Hepatocyte (in vitro differentiated cells): ENCODE results near the gene GINS2. TPM values are rescaled to one million over a fixed set of nuclear protein-coding genes. Genes with fewer than 3 reads are reported as not detected.

Source experiments
- DNase-seq: peaks from one replicate; pipeline ENCODE4 v3.0.0-alpha.2; 2016; ENCODE audit warnings: low spot score
- H2AFZ ChIP-seq: fragments of 200-600 bp; sonication (generic); 2 replicates; pipeline ENCODE4 v1.6.0; 2016; ENCODE audit warnings: antibody characterized with exemption, mild to moderate bottlenecking
- H3K27ac ChIP-seq: fragments of 200-600 bp; sonication (generic); 2 replicates; pipeline ENCODE4 v1.5.1; 2016; ENCODE audit warnings: mild to moderate bottlenecking
- H3K27me3 ChIP-seq: fragments of 200-600 bp; sonication (generic); 2 replicates; pipeline ENCODE4 v1.6.1; 2016
- H3K36me3 ChIP-seq: fragments of 200-600 bp; sonication (generic); replicated peaks from 2 replicates; pipeline ENCODE4 v1.5.1; 2016; ENCODE audit warnings: low read depth; ENCODE audit not compliant: insufficient read depth
- H3K4me1 ChIP-seq: fragments of 200-600 bp; sonication (generic); 2 replicates; pipeline ENCODE4 v1.5.1; 2016; ENCODE audit warnings: mild to moderate bottlenecking, moderate library complexity; ENCODE audit not compliant: insufficient read depth
- H3K4me2 ChIP-seq: fragments of 200-600 bp; sonication (generic); 2 replicates; pipeline ENCODE4 v1.6.0; 2016
- H3K4me3 ChIP-seq: fragments of 200-600 bp; sonication (generic); 2 replicates; pipeline ENCODE4 v1.5.1; 2016; ENCODE audit warnings: mild to moderate bottlenecking
- H3K79me2 ChIP-seq: fragments of 200-600 bp; sonication (generic); 2 replicates; pipeline ENCODE4 v1.6.0; 2017; ENCODE audit warnings: mild to moderate bottlenecking
- H3K9me2 ChIP-seq: fragments of 200-600 bp; sonication (generic); replicated peaks from 2 replicates; pipeline ENCODE4 v1.6.0; 2017; ENCODE audit warnings: mild to moderate bottlenecking; ENCODE audit not compliant: insufficient read depth
- H3K9me3 ChIP-seq: fragments of 200-600 bp; sonication (generic); 2 replicates; pipeline ENCODE4 v1.5.1; 2016; ENCODE audit warnings: low read depth, mild to moderate bottlenecking
- H4K20me1 ChIP-seq: fragments of 200-600 bp; sonication (generic); 2 replicates; pipeline ENCODE4 v1.6.0; 2016; ENCODE audit warnings: mild to moderate bottlenecking; ENCODE audit not compliant: insufficient read depth, poor library complexity, severe bottlenecking
- CTCF ChIP-seq: fragments of 200-600 bp; sonication (generic); IDR thresholded peaks from 2 replicates; pipeline ENCODE4 v1.5.1; 2016; ENCODE audit warnings: antibody characterized with exemption, mild to moderate bottlenecking; ENCODE audit not compliant: poor library complexity
- EZH2 ChIP-seq: fragments of 200-600 bp; sonication (generic); IDR thresholded peaks from 2 replicates; pipeline ENCODE4 v1.6.1; 2016; ENCODE audit warnings: antibody characterized with exemption, mild to moderate bottlenecking, borderline replicate concordance
- EZH2phosphoT487 ChIP-seq: fragments of 200-600 bp; sonication (generic); IDR thresholded peaks from one replicate; pipeline ENCODE4 v1.6.1; 2018; ENCODE audit warnings: antibody characterized with exemption, mild to moderate bottlenecking, low read depth, moderate library complexity; ENCODE audit not compliant: unreplicated experiment, severe bottlenecking
- WGBS: methylation state at CpG from one replicate; pipeline ENCODE4 v1.1.6; 2016; ENCODE audit warnings: low lambda C conversion rate; ENCODE audit errors: missing lambda C conversion rate; 5-methylcytosine and 5-hydroxymethylcytosine counted together
- polyA plus RNA-seq: library from polyadenylated mRNA; unstranded; fragments of >200 nt; fragmentation: Nextera tagmentation; extraction: Ambion mirVana; gene quantifications from 2 replicates; pipeline ENCODE4 v1.2.1, GENCODE V29; 2016
- total RNA-seq: library from RNA; depleted of rRNA; stranded (reverse); fragments of >200 nt; gene quantifications from 2 replicates; pipeline ENCODE4 v1.2.3, GENCODE V29; 2014

Gene GINS2
- total and polyA plus RNA-seq, 2 experiments from 2014 or later, result 6.3 to 7.5 TPM

GRCh38 chr16:85680352-85680944, 8.3 kb downstream of the GINS2 start:
- peaks cover 6% of the 10 kb centered on the region for H3K4me1 ChIP-seq
- H3K27ac ChIP-seq, result no peak overlapping the region
- H4K20me1 ChIP-seq, result no peaks in the 10 kb centered on the region
- H3K79me2 ChIP-seq, result no peaks in the 10 kb centered on the region
- no peak for DNase-seq
- no peak overlapping the region for H3K4me2 ChIP-seq
- no peak overlapping the region for H2AFZ ChIP-seq
- H3K27me3 ChIP-seq, result no peaks in the 10 kb centered on the region
- TF ChIP-seq EZH2phosphoT487 (no peak), CTCF (no peak), EZH2 (no peak)
- WGBS, result 94% methylated on average over 6 of the region's 6 CpGs
- no peak overlapping the region for H3K4me3 ChIP-seq
- H3K9me2 ChIP-seq, result no peaks in the 10 kb centered on the region
- no peaks in the 10 kb centered on the region for H3K9me3 ChIP-seq
- H3K36me3 ChIP-seq, result no peaks in the 10 kb centered on the region

GRCh38 chr16:85679870-85680269, 8.9 kb downstream of the GINS2 start:
- no peaks in the 10 kb centered on the region for H3K79me2 ChIP-seq
- DNase-seq, result no peak
- no peaks in the 10 kb centered on the region for H3K9me3 ChIP-seq
- no peak overlapping the region for H3K4me2 ChIP-seq
- H2AFZ ChIP-seq, result no peak overlapping the region
- no peaks in the 10 kb centered on the region for H3K9me2 ChIP-seq
- H3K4me1 ChIP-seq, result peaks cover 6% of the 10 kb centered on the region
- WGBS, result 95% methylated on average over 6 of the region's 6 CpGs
- H4K20me1 ChIP-seq, result no peaks in the 10 kb centered on the region
- TF ChIP-seq EZH2 (no peak), CTCF (no peak), EZH2phosphoT487 (no peak)
- H3K27ac ChIP-seq, result no peak overlapping the region
- no peaks in the 10 kb centered on the region for H3K27me3 ChIP-seq
- H3K36me3 ChIP-seq, result no peaks in the 10 kb centered on the region
- H3K4me3 ChIP-seq, result no peak overlapping the region

GRCh38 chr16:85678821-85679220, 9.9 kb downstream of the GINS2 start:
- no peak overlapping the region for H2AFZ ChIP-seq
- no peaks in the 10 kb centered on the region for H3K9me3 ChIP-seq
- H3K4me2 ChIP-seq, result peak overlapping the region; percentile 34
- peaks cover 6% of the 10 kb centered on the region for H3K4me1 ChIP-seq
- DNase-seq, result peak; percentile 65
- H4K20me1 ChIP-seq, result peaks cover 7% of the 10 kb centered on the region
- no peak overlapping the region for H3K4me3 ChIP-seq
- TF ChIP-seq EZH2phosphoT487 (no peak), CTCF (no peak), EZH2 (no peak)
- H3K9me2 ChIP-seq, result no peaks in the 10 kb centered on the region
- WGBS, result 72% methylated on average over 5 of the region's 5 CpGs
- no peaks in the 10 kb centered on the region for H3K27me3 ChIP-seq
- peak overlapping the region; percentile 70 for H3K27ac ChIP-seq
- H3K79me2 ChIP-seq, result no peaks in the 10 kb centered on the region
- no peaks in the 10 kb centered on the region for H3K36me3 ChIP-seq

- Histone ChIP-seq H4K20me1 (peaks cover 8% of the 10 kb centered on the region), H3K4me3 (no peak overlapping the region), H3K9me3 (no peaks in the 10 kb centered on the region), H2AFZ (no peak overlapping the region), H3K4me2 (no peak overlapping the region), H3K79me2 (no peaks in the 10 kb centered on the region), H3K27ac (peak overlapping the region; percentile 38), H3K27me3 (no peaks in the 10 kb centered on the region), H3K4me1 (peaks cover 6% of the 10 kb centered on the region), H3K9me2 (no peaks in the 10 kb centered on the region), H3K36me3 (no peaks in the 10 kb centered on the region)
- 91% methylated on average over 8 of the region's 8 CpGs for whole genome bisulfite sequencing
- DNase-seq, result no peak
- TF ChIP-seq EZH2, result no peak
- TF ChIP-seq EZH2phosphoT487, result no peak
- TF ChIP-seq CTCF, result no peak
Measured at GRCh38 chr16:85678016-85678415, 10.7 kb downstream of the GINS2 start.
